Right lobe of liver (tissue), 4 donors: Measurements from ENCODE around the gene MUC5B.

ENCODE experiments used
- POLR2A ChIP-seq: fragments of 450-650 bp; IDR thresholded peaks from one replicate; pipeline ENCODE4 v1.6.1; 2017; ENCODE audit warnings: antibody characterized with exemption, mild to moderate bottlenecking
- TF ChIP-seq, protein P1 (sequence below), 4 donors: fragments of 200-600 bp in 3 of 4; fragments of 450-650 bp in 1 of 4; IDR thresholded peaks; one replicate each; pipeline versions ENCODE4 v1.5.1 to v1.8.0; 2016 to 2022; ENCODE audit warnings: antibody characterized with exemption in 4 of 4, mild to moderate bottlenecking in 2 of 4
- donor health status: DM: no; HTN: no; CAD: no.
- donor health status: DM: no; HTN: no; CAD: no.
- donor health status: DM: no; HTN: yes; CAD: no.

DNA sequence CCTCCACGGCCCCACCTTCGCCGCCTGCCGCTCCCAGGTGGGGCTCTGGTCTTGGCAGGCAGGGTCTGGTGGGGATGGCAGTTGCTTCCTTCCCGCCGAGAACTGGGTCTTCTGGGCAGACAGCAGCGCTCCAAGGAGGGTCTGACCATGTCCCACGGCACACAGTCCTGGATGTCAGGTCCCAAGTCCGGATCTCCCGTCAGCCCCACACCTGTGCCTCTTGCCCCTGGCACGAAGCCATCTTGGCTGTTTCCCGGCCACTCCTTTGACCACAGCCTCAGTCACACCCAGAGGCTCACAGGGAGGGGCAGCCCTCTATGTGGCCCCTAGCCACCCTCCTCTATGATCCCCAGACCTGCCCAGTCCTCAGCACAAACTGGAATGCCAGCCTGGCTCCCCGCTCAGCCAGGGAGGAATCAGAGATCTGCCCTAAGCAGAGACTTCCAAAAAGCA, 14.3 kb downstream of the MUC5B start:
- TF ChIP-seq, protein P1, sequence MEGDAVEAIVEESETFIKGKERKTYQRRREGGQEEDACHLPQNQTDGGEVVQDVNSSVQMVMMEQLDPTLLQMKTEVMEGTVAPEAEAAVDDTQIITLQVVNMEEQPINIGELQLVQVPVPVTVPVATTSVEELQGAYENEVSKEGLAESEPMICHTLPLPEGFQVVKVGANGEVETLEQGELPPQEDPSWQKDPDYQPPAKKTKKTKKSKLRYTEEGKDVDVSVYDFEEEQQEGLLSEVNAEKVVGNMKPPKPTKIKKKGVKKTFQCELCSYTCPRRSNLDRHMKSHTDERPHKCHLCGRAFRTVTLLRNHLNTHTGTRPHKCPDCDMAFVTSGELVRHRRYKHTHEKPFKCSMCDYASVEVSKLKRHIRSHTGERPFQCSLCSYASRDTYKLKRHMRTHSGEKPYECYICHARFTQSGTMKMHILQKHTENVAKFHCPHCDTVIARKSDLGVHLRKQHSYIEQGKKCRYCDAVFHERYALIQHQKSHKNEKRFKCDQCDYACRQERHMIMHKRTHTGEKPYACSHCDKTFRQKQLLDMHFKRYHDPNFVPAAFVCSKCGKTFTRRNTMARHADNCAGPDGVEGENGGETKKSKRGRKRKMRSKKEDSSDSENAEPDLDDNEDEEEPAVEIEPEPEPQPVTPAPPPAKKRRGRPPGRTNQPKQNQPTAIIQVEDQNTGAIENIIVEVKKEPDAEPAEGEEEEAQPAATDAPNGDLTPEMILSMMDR (IDR thresholded peaks at IDR 0.05) = no peak
- TF ChIP-seq POLR2A = no peak
